ENCODE measurements around the gene TMED4. TPM values are rescaled to one million over a fixed set of nuclear protein-coding genes. Genes with fewer than 3 reads are reported as not detected.
A peak's percentile ranks its signal among the peaks of the same experiment; 100 is the strongest.

TMED4 gene
- total RNA-seq, 1 experiment from 2014 or later: 62.4 TPM

DNA sequence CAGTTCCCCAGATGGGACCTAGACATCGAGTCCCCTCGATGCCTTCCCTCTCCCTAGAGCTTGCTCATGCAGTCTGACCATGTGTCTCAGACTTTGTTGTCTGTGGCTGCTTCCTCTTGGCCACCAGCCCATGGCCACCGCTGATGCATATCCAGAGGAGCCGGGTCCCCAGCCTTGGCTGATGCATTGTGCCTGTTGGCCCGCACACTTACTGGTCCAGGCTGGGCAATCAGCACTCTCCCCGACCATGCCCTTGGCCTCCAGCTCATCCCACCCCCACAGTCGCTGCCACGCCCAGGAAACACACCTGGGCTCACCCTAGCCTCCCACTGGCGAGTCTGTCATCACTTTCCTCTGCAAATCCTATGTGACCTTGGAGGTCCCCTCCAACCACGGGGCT, 51.0 kb downstream of the TMED4 start:
- Histone ChIP-seq H3K27me3 (ENCODE audit: insufficient read depth, low read length) (no peaks in the 10 kb centered on the region; the same call in 1 of the 2 replicates), H3K4ac (ENCODE audit: low read depth, low read length) (no peak overlapping the region), H3K18ac (ENCODE audit: insufficient read length, low read depth, low read length) (no peak overlapping the region), H3K79me2 (ENCODE audit: insufficient read depth, low read length) (no peaks in the 10 kb centered on the region), H4K20me1 (ENCODE audit: control insufficient read depth, insufficient read depth, insufficient read length) (no peaks in the 10 kb centered on the region), H3K56ac (ENCODE audit: insufficient read length, low read depth, low read length) (no peak overlapping the region), H4K8ac (replicated peaks; ENCODE audit: insufficient read length, low read depth, low read length) (peak overlapping the region; percentile 9), H3K9me3 (ENCODE audit: control insufficient read depth, low read depth, low read length) (no peaks in the 10 kb centered on the region), H3K79me1 (ENCODE audit: insufficient read depth, low read depth, low read length, poor library complexity, severe bottlenecking) (no peaks in the 10 kb centered on the region), H3T11ph (ENCODE audit: low read length) (no peak overlapping the region), H3K23me2 (ENCODE audit: insufficient read length, low read depth, low read length, poor library complexity, severe bottlenecking) (no peaks in the 10 kb centered on the region), H3K23ac (ENCODE audit: insufficient read length, low read depth, low read length) (no peak overlapping the region), H3K9ac (ENCODE audit: extremely low read depth, insufficient read length, low read length) (no peak overlapping the region), H2AK5ac (ENCODE audit: insufficient read length, low read length) (no peak overlapping the region), H2AFZ (ENCODE audit: low read length) (no peak overlapping the region), H2BK5ac (ENCODE audit: insufficient read length, low read length) (no peak overlapping the region), H3K4me1 (ENCODE audit: insufficient read depth, low read length) (no peaks in the 10 kb centered on the region), H2BK20ac (ENCODE audit: low read depth, low read length, poor library complexity, severe bottlenecking) (no peak overlapping the region), H4K5ac (ENCODE audit: insufficient read length, low read depth, low read length) (no peak overlapping the region), H2BK120ac (ENCODE audit: low read depth, low read length, poor library complexity, severe bottlenecking) (no peak overlapping the region), H3K14ac (ENCODE audit: insufficient read depth, low read length) (no peak overlapping the region; the same call in 1 of the 2 replicates), H3K27ac (ENCODE audit: insufficient read length, low read depth, low read length) (no peak overlapping the region), H3K4me2 (ENCODE audit: insufficient read depth, insufficient read length, low read length) (no peak overlapping the region), H4K91ac (ENCODE audit: insufficient read length, low read depth, low read length) (no peak overlapping the region), H2BK12ac (ENCODE audit: insufficient read length, low read depth, low read length) (no peak overlapping the region), H2BK15ac (ENCODE audit: low read depth, low read length) (no peak overlapping the region)
- no CpG with 5 or more reads among the region's 10 CpGs for WGBS (ENCODE audit: extremely low coverage, insufficient read length, low lambda C conversion rate)
- TF ChIP-seq CTCF (conservative IDR thresholded peaks at IDR 0.05): no peak
- no peak for DNase-seq
- H3K4me3 Mint-ChIP-seq: no peak overlapping the region
- no peaks in the 10 kb centered on the region; a peak in 1 of 7 replicates for H3K36me3 Mint-ChIP-seq (ENCODE audit: insufficient read depth in 1 of 3, low read depth in 3 of 3)
- H3K4me1 Mint-ChIP-seq: peaks cover 0 to 4% of the 10 kb centered on the region in 2 experiments; a peak in 1 of 4 replicates
- H3K9me3 Mint-ChIP-seq: peaks cover 5 to 11% of the 10 kb centered on the region in 2 experiments
- peak overlapping the region in 1 of 3 experiments; percentile 36; a peak in 1 of 7 replicates for H3K27ac Mint-ChIP-seq
- H3K27me3 Mint-ChIP-seq (ENCODE audit: low read depth): peaks cover 3% of the 10 kb centered on the region

Other genes starting within 250 kb of the TMED4 start
- gene NUDCD3, start 91.6 kb downstream of the TMED4 start, total RNA-seq (2021): 71.9 and 85.9 TPM in 2 replicates
- gene NPC1L1, start 40.9 kb downstream of the TMED4 start, total RNA-seq (2021): 0.07 and 0.11 TPM in 2 replicates
- 113 and 120 TPM in 2 replicates for gene DDX56, start 8.3 kb downstream of the TMED4 start, total RNA-seq (2021)
- 75.3 and 77.3 TPM in 2 replicates for gene OGDH, start 24.4 kb upstream of the TMED4 start, total RNA-seq (2021)
- gene ZMIZ2, start 166.6 kb upstream of the TMED4 start, total RNA-seq (2021): 71.8 and 72.9 TPM in 2 replicates
- gene PPIA, start 214.4 kb upstream of the TMED4 start, total RNA-seq (2021): 2,409 and 2,440 TPM in 2 replicates